NCI-H2029 treated with DMSO at 0.1 percent for 48 hours (cell line): ENCODE results near the gene SH3YL1.

Experiments
- DNase-seq: peaks from one replicate; lab custom pipeline; 2025; lab: John Stamatoyannopoulos, UW

SH3YL1 gene

GRCh38 chr2:216068-216467 lies 47.8 kb downstream of the SH3YL1 start:
- DNase-seq = no peak

- no peak for DNase-seq
Observed at GRCh38 chr2:213932-214693, 49.7 kb downstream of the SH3YL1 start.

GRCh38 chr2:211486-212184 lies 52.2 kb downstream of the SH3YL1 start:
- no peak for DNase-seq

- no peak for DNase-seq
Observed at GRCh38 chr2:210660-211059, 53.2 kb downstream of the SH3YL1 start.

GRCh38 chr2:209470-209869 lies 54.4 kb downstream of the SH3YL1 start:
- DNase-seq = no peak

- DNase-seq = no peak
Observed at GRCh38 chr2:208335-208734, 55.5 kb downstream of the SH3YL1 start.

DNA sequence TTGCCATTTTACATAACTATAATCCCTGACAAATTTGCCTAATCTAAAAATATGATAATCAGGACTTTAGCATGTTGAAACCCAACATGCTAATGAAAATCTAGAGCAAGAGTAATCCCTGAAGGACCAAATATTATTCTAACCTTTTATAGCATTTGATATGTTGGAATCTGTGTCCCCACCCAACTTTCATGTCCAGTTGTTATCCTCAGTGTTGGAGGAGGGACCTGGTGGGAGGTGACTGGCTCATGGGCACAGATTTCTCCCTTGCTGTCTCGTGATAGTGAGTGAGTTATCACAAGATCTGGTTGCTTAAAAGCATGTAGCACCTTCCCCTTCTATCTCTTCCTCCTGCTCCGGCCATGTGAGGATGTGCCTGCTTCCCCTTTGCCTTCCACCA lies 59.8 kb downstream of the SH3YL1 start:
- DNase-seq = no peak

DNA sequence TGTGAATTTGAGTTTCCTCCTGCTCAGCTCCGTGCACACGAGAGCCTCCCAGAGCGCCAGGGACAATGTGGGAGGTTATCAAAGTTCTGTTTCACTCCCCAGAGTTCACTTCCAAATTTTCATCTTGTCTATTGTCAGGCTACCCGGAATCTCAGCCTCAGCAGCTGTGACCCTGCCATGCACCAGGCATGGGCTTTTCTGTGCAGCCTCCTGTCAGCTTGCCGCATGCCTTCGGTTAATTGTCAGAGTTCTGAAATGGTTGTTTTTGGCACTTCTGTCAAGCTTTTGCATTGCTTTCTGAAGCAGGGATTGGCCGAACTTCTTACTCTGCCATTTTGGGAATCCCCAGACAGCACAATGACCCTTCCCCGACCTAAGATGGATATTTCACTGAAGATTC lies 60.4 kb downstream of the SH3YL1 start:
- DNase-seq = no peak

- DNase-seq = no peak
Observed at GRCh38 chr2:202945-203344, 60.9 kb downstream of the SH3YL1 start.

DNA sequence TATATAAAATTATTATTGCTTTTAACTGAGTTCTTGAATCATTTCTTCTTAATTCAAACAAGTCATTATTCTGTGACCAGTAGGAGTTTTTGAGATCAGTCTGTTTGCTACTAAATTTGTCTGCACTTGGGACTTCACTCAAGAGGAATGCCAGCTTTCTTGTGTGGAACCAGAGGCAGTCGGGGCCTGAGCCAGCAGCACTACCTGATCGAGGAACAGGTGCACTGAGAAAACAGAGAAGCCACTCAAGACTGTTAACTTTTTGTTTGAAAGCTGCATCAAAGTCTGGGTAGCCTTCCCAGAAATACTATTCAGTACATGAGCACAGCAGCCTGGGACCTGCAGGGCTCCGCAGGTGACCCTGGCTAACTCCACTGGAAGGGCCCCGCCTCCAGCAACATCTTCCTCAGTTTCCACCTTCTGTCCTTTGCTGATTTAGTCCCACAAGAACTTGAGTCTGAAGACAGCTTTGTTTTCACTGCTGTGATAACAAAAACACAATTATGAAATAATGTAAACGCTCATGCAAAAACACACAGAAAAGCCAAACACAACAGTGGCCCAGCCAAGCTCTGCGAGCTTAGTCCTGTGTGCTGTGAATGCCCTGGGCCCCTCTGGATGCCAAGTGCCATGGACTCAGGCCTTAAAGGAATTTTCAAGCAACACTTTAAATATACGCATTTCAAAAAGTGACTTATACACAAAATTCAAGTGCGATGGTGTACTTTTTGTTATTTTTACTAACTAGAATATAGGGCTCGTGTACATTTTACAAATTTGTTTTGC lies 62.0 kb downstream of the SH3YL1 start:
- DNase-seq = no peak

- no peak for DNase-seq
Observed at GRCh38 chr2:199041-199966, 64.5 kb downstream of the SH3YL1 start.

DNA sequence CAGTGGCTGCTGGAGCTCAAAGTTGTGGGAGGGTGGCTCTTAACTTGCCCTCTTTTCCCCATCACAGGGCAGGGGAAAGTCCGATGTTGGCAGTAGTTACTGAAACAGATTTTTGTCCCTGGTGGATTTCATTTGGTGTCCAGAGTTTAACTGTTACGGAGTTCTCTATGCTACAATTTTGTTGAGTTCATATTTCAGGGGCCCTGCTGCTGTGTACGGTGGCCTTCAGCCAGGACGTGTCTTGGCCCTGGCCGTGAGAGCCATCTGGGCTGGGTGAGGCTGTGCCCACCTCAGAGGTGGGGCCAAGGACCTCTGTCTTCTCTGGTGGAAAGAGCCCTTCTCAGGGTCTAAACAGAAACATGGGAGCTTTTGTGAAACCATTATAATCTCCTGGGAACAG lies 67.4 kb downstream of the SH3YL1 start:
- DNase-seq = no peak

GRCh38 chr2:195932-196331 lies 67.9 kb downstream of the SH3YL1 start:
- DNase-seq = no peak

GRCh38 chr2:193141-193671 lies 70.6 kb downstream of the SH3YL1 start:
- DNase-seq = no peak

DNA sequence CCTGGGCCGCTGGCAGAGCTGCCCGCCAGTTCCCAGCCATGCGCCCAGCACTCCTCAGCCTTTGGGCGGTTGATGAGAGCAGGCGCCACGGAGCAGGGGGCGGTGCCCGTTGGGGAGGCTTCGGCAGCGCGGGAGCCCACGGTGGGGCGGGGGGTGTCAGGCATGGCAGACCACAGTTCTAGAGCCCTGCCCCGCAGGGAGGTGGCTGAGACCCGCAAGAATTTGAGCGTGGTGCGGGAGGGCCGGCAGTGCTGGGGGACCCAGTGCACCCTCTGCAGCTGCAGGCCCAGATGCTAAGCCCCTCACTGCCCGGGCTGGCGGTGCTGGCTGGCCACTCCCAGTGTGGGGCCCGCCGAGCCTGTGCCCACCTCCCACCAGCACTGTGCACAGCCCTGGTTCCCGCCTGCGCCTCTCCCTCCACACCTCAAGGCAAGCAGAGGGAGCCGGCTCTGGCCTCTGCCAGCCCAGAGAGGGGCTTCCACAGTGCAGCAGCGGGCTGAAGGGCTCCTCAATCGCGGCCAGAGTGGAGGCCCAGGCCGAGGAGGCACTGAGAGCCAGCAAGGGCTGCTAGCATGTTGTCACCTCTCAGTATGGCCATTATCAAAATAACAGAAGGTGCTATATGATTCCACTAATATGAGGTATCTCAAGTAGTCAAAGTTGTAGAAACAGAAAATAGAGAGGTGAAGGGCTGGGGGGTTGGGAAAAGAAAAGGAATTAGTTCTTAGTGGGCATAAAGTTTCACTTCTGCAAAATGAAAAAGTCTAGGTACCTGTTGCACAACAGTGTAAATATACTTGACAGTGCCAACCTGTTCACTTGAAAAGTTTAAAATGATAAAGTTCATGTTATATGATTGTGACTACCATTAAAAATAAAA lies 72.3 kb downstream of the SH3YL1 start:
- no peak for DNase-seq

GRCh38 chr2:187825-188224 lies 76.0 kb downstream of the SH3YL1 start:
- no peak for DNase-seq

DNA sequence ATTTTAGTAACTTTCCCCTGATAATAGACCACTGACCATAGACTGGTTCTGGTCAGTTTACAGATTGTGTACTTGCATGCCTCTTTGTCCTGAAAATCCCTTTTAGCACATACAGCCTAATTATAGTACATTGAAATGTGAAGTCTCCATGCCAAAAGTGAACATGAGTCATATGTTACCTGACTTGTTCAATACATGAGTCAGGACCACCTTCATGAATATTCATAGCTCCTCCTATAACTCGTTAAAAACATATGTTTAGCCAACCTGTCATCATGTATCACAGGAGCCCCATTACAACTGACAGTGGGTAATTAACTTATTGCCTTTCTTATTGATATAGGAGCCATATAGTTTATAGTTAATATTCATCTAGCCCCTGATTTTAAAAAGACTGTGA lies 78.6 kb downstream of the SH3YL1 start:
- no peak for DNase-seq

DNA sequence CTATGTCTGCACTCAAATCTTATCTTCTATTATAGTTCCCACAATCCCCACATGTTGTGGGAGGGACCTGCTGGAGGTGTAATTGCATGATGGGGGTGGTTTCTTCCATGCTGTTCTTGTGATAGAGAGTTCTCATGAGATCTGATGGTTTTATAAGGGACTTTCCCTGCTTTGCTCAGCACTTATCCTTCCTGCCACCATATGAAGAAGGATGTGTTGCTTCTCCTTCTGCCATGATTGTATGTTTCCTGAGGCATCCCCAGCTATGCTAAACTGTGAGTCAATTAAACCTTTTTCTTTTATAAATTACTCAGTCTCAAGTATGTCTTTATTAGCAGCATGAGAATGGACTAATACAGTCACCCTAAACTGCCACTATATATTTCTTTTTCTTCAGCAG lies 79.1 kb downstream of the SH3YL1 start:
- DNase-seq = no peak

GRCh38 chr2:182509-183122 lies 81.2 kb downstream of the SH3YL1 start:
- DNase-seq = no peak

DNA sequence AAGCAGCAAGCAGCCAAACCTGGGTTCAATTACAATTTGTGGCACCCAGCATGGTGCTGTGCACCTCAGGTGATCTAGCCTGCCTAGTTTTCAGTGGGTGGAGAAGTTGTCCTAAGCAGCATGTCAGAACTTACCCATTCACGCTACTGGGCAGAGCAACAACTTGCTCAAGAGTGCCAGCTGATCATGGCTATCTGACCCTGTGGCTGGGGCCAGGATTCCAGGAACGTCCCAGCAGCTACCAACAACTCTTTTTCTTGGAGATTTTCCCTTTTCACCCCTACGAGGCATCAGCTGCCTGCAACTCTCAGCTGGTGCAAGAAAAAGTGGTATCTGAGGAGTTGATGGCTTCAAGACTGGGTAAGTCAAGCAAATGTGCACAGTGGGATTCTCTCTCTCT lies 83.5 kb downstream of the SH3YL1 start:
- DNase-seq = no peak
